ENCODE data around the gene PSD4. TPM values are rescaled to one million over a fixed set of nuclear protein-coding genes. Genes with fewer than 3 reads are reported as not detected.

Gene PSD4
- total and polyA plus RNA-seq, 2 experiments from 2014 or later = 15.1 to 26.5 TPM

GRCh38 chr2:113200736-113201490, 27.1 kb downstream of the PSD4 start:
- no peaks in the 10 kb centered on the region for H3K36me3 ChIP-seq (replicated peaks; ENCODE audit: insufficient read depth, low read depth)
- H3K9me2 ChIP-seq (replicated peaks; ENCODE audit: insufficient read depth) = no peaks in the 10 kb centered on the region
- H3K27me3 ChIP-seq = no peaks in the 10 kb centered on the region
- peaks cover 5% of the 10 kb centered on the region for H3K79me2 ChIP-seq
- 92% methylated on average over 17 of the region's 17 CpGs for WGBS (ENCODE audit: low lambda C conversion rate, missing lambda C conversion rate)
- H3K4me2 ChIP-seq = peak overlapping the region; percentile 78
- no peak overlapping the region for H3K27ac ChIP-seq
- H2AFZ ChIP-seq = no peak overlapping the region
- H4K20me1 ChIP-seq (ENCODE audit: insufficient read depth, poor library complexity, severe bottlenecking) = no peaks in the 10 kb centered on the region
- H3K9me3 ChIP-seq (ENCODE audit: low read depth) = no peaks in the 10 kb centered on the region
- H3K4me1 ChIP-seq (ENCODE audit: insufficient read depth) = no peaks in the 10 kb centered on the region
- no peak for DNase-seq (ENCODE audit: low spot score)
- TF ChIP-seq EZH2 (IDR thresholded peaks at IDR 0.05; ENCODE audit: borderline replicate concordance) = no peak
- no peak for TF ChIP-seq EZH2phosphoT487 (IDR thresholded peaks at IDR 0.05; ENCODE audit: low read depth, severe bottlenecking, unreplicated experiment)
- TF ChIP-seq CTCF (IDR thresholded peaks at IDR 0.05; ENCODE audit: poor library complexity) = no peak
- no peak overlapping the region for H3K4me3 ChIP-seq

DNA sequence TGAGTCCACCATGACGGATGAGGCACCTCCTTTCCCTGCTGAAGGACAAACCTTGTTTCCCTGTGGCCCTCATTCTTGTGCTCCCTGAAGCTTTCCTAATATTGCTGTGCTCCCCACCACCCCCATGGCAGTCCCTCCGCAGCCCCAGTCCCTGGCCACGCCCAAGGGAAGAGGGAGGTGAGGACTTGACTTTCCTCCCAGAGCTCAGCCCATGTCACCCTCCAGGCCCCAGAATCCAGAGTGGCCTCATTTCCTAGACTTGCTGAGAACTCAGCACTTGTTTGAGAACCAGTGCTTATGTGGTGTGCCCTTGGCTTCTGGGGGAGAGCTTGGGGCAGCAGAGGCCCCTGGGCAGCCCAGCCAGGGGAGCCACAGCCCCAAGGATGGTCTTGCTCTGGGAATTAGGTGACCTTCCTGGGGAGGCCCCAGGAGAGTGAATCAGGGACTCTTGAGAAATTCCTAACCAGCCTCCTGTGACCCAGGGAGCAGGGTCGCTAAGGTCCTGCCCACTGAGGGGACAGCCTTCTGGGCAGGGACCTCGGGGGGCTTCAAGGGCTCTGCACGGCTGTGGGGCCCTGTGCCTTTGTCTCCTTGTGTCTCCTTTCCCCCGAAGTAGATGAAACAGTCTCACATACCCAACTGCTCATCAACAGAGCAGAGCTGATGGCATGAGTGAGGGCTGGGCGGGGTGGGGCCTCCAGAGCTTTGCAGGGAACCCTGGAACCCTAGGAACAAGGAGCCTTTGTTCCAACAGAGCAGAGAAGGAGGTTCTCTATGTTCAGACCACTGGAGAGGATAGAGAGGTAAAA, 27.9 kb downstream of the PSD4 start:
- no peak overlapping the region for H3K4me2 ChIP-seq
- no peak for DNase-seq (ENCODE audit: low spot score)

More for the DNA sequence above, 27.9 kb downstream of the PSD4 start:
- Histone ChIP-seq H3K9me2 (replicated peaks; ENCODE audit: insufficient read depth) (no peaks in the 10 kb centered on the region), H3K27me3 (no peaks in the 10 kb centered on the region), H2AFZ (no peak overlapping the region), H3K9me3 (ENCODE audit: low read depth) (no peaks in the 10 kb centered on the region), H3K36me3 (replicated peaks; ENCODE audit: insufficient read depth, low read depth) (no peaks in the 10 kb centered on the region), H3K4me1 (ENCODE audit: insufficient read depth) (no peaks in the 10 kb centered on the region), H3K79me2 (peaks cover 5% of the 10 kb centered on the region), H4K20me1 (ENCODE audit: insufficient read depth, poor library complexity, severe bottlenecking) (no peaks in the 10 kb centered on the region), H3K27ac (peak overlapping the region; percentile 55), H3K4me3 (no peak overlapping the region)
- TF ChIP-seq EZH2 (IDR thresholded peaks at IDR 0.05; ENCODE audit: borderline replicate concordance) (no peak), EZH2phosphoT487 (IDR thresholded peaks at IDR 0.05; ENCODE audit: low read depth, severe bottlenecking, unreplicated experiment) (no peak), CTCF (IDR thresholded peaks at IDR 0.05; ENCODE audit: poor library complexity) (no peak)
- 94% methylated on average over 6 of the region's 8 CpGs for WGBS (ENCODE audit: low lambda C conversion rate, missing lambda C conversion rate)
